CD4-positive, alpha-beta memory T cell (primary cell): Measurements from ENCODE around the gene C1orf21. TPM values are rescaled to one million over a fixed set of nuclear protein-coding genes. Genes with fewer than 3 reads are reported as not detected.

Source experiments
- CTCF ChIA-PET: fragments of 350-600 bp; sonication (Branson Sonifier 250); formaldehyde crosslinking; loops from one replicate; lab custom pipeline; 2021; ENCODE audit warnings: inconsistent platforms; ENCODE audit not compliant: partially characterized antibody; lab: Charles Lee
- POLR2A ChIA-PET: fragments of 350-600 bp; sonication (Branson Sonifier 250); formaldehyde crosslinking; loops from one replicate; lab custom pipeline; 2021; ENCODE audit not compliant: partially characterized antibody; lab: Charles Lee
- DNase-seq, 5 donors: peaks; one replicate each; pipeline versions ENCODE4 v3.0.0 to v3.0.0-alpha.2; 2020 to 2022; ENCODE audit warnings: mixed read lengths in 1 of 5
- H3K27ac ChIP-seq: one replicate; pipeline ENCODE4 v1.7.0; 2013; ENCODE audit warnings: low read depth, low read length
- H3K27me3 ChIP-seq: 2 replicates; pipeline ENCODE4 v1.7.0; 2013; ENCODE audit warnings: mild to moderate bottlenecking, low read length, moderate library complexity; ENCODE audit not compliant: insufficient read depth
- H3K36me3 ChIP-seq: 2 replicates; pipeline ENCODE4 v1.7.0; 2013; ENCODE audit warnings: mild to moderate bottlenecking, low read length, moderate library complexity; ENCODE audit not compliant: insufficient read depth
- H3K4me1 ChIP-seq: 2 replicates; pipeline ENCODE4 v1.7.0; 2013; ENCODE audit warnings: mild to moderate bottlenecking, low read length, moderate library complexity; ENCODE audit not compliant: insufficient read depth
- H3K4me3 ChIP-seq, 2 donors: one replicate each; pipeline ENCODE4 v1.7.0; 2013; ENCODE audit warnings: low read length in 2 of 2, mild to moderate bottlenecking in 1 of 2
- H3K9me3 ChIP-seq, 2 donors: one replicate each; pipeline ENCODE4 v1.7.0; 2013; ENCODE audit warnings: low read length in 2 of 2, control low read depth in 1 of 2; ENCODE audit not compliant: control insufficient read depth in 1 of 2
- H3K27ac Mint-ChIP-seq, 7 donors: one replicate each; pipeline ENCODE4 v1.8.0; 2020 to 2021; ENCODE audit warnings: mixed read lengths in 7 of 7, mild to moderate bottlenecking in 6 of 7, inconsistent platforms in 3 of 7, moderate library complexity in 3 of 7
- H3K27me3 Mint-ChIP-seq, 2 donors: one replicate each; pipeline ENCODE4 v1.8.0; 2020 to 2021; ENCODE audit warnings: mixed read lengths in 2 of 2
- H3K36me3 Mint-ChIP-seq, 2 donors: one replicate each; pipeline ENCODE4 v1.8.0; 2020 to 2021; ENCODE audit warnings: mixed read lengths in 2 of 2, inconsistent platforms in 1 of 2, mild to moderate bottlenecking in 1 of 2
- H3K4me1 Mint-ChIP-seq, 4 donors: one replicate each; pipeline ENCODE4 v1.8.0; 2020 to 2021; ENCODE audit warnings: mixed read lengths in 4 of 4, mild to moderate bottlenecking in 1 of 4
- H3K4me3 Mint-ChIP-seq, 8 donors: one replicate each; pipeline ENCODE4 v1.8.0; 2020 to 2021; ENCODE audit warnings: mixed read lengths in 8 of 8, mild to moderate bottlenecking in 7 of 8, moderate library complexity in 6 of 8, inconsistent platforms in 3 of 8
- H3K9me3 Mint-ChIP-seq, 8 donors: one replicate each; pipeline ENCODE4 v1.8.0; 2020 to 2021; ENCODE audit warnings: mixed read lengths in 8 of 8, mild to moderate bottlenecking in 5 of 8, inconsistent platforms in 3 of 8, moderate library complexity in 1 of 8
- intact Hi-C: fragments of 100-400 bp; cut with micrococcal nuclease; formaldehyde crosslinking; loops from one replicate; pipeline ENCODE4 v1.15.1; 2023
- polyA plus RNA-seq, 2 donors: library from polyadenylated mRNA; unstranded; fragments of 300-500 nt; fragmentation: Illumina TruSeq; gene quantifications; one replicate each; pipeline ENCODE4 v1.2.3, GENCODE V29; 2021
- total RNA-seq, 2 experiments: library from RNA; stranded (reverse); gene quantifications; one replicate each; pipeline ENCODE4 v1.2.3, GENCODE V29; 2021

C1orf21 gene
- total and polyA plus RNA-seq, 4 experiments from 2014 or later = 0.20 to 0.80 (median 0.55) TPM

GRCh38 chr1:184507165-184507564 lies 120.3 kb downstream of the C1orf21 start:
- Histone ChIP-seq H3K9me3 (no peaks in the 10 kb centered on the region), H3K4me1 (no peaks in the 10 kb centered on the region), H3K36me3 (no peaks in the 10 kb centered on the region), H3K4me3 (no peak overlapping the region), H3K27me3 (no peaks in the 10 kb centered on the region), H3K27ac (no peak overlapping the region)
- no peak for DNase-seq
- H3K27ac Mint-ChIP-seq = no peak overlapping the region
- intact Hi-C loops = no loop called here
- H3K4me3 Mint-ChIP-seq = no peak overlapping the region
- ChIA-PET CTCF (no interaction called here), POLR2A (no interaction called here)
- H3K27me3 Mint-ChIP-seq = peaks cover 4 to 5% of the 10 kb centered on the region in 2 donors
- H3K36me3 Mint-ChIP-seq = no peaks in the 10 kb centered on the region
- H3K4me1 Mint-ChIP-seq = no peaks in the 10 kb centered on the region
- no peaks in the 10 kb centered on the region for H3K9me3 Mint-ChIP-seq

GRCh38 chr1:184507604-184508280 lies 120.9 kb downstream of the C1orf21 start:
- no peak overlapping the region for H3K4me3 ChIP-seq
- Mint-ChIP-seq H3K27ac (no peak overlapping the region), H3K36me3 (no peaks in the 10 kb centered on the region), H3K9me3 (no peaks in the 10 kb centered on the region), H3K4me3 (no peak overlapping the region), H3K27me3 (peaks cover 4 to 5% of the 10 kb centered on the region in 2 donors), H3K4me1 (no peaks in the 10 kb centered on the region)
- no peaks in the 10 kb centered on the region for H3K27me3 ChIP-seq
- ChIA-PET CTCF (no interaction called here), POLR2A (no interaction called here)
- no peaks in the 10 kb centered on the region for H3K4me1 ChIP-seq
- H3K27ac ChIP-seq = no peak overlapping the region
- intact Hi-C loops = no loop called here
- DNase-seq = no peak
- H3K9me3 ChIP-seq = no peaks in the 10 kb centered on the region
- H3K36me3 ChIP-seq = no peaks in the 10 kb centered on the region

GRCh38 chr1:184509105-184509504 lies 122.3 kb downstream of the C1orf21 start:
- POLR2A ChIA-PET = no interaction called here
- no peaks in the 10 kb centered on the region for H3K36me3 ChIP-seq

GRCh38 chr1:184510110-184510509 lies 123.3 kb downstream of the C1orf21 start:
- Histone ChIP-seq H3K27me3 (no peaks in the 10 kb centered on the region), H3K27ac (no peak overlapping the region), H3K36me3 (no peaks in the 10 kb centered on the region), H3K4me3 (no peak overlapping the region), H3K9me3 (no peaks in the 10 kb centered on the region), H3K4me1 (no peaks in the 10 kb centered on the region)
- Mint-ChIP-seq H3K4me3 (no peak overlapping the region), H3K36me3 (no peaks in the 10 kb centered on the region), H3K27me3 (peaks cover 0 to 2% of the 10 kb centered on the region in 2 donors), H3K27ac (no peak overlapping the region), H3K4me1 (no peaks in the 10 kb centered on the region), H3K9me3 (no peaks in the 10 kb centered on the region)
- no peak for DNase-seq
- ChIA-PET CTCF (no interaction called here), POLR2A (no interaction called here)
- intact Hi-C loops = no loop called here

More at GRCh38 chr1:184509105-184509504, 122.3 kb downstream of the C1orf21 start:
- H3K4me1 ChIP-seq = no peaks in the 10 kb centered on the region
- H3K9me3 ChIP-seq = no peaks in the 10 kb centered on the region
- intact Hi-C loops = no loop called here
- Mint-ChIP-seq H3K27me3 (peaks cover 4 to 5% of the 10 kb centered on the region in 2 donors), H3K4me1 (no peaks in the 10 kb centered on the region), H3K36me3 (no peaks in the 10 kb centered on the region), H3K4me3 (no peak overlapping the region), H3K9me3 (no peaks in the 10 kb centered on the region), H3K27ac (no peak overlapping the region)
- H3K27ac ChIP-seq = no peak overlapping the region
- CTCF ChIA-PET = no interaction called here
- no peak for DNase-seq
- H3K27me3 ChIP-seq = no peaks in the 10 kb centered on the region
- no peak overlapping the region for H3K4me3 ChIP-seq

- Histone ChIP-seq H3K27ac (no peak overlapping the region), H3K9me3 (no peaks in the 10 kb centered on the region), H3K27me3 (no peaks in the 10 kb centered on the region), H3K4me1 (no peaks in the 10 kb centered on the region), H3K4me3 (no peak overlapping the region), H3K36me3 (no peaks in the 10 kb centered on the region)
- Mint-ChIP-seq H3K27me3 (peaks cover 2 to 4% of the 10 kb centered on the region in 2 donors), H3K27ac (no peak overlapping the region), H3K9me3 (no peaks in the 10 kb centered on the region), H3K4me3 (no peak overlapping the region), H3K4me1 (no peaks in the 10 kb centered on the region), H3K36me3 (no peaks in the 10 kb centered on the region)
- ChIA-PET POLR2A (no interaction called here), CTCF (no interaction called here)
- intact Hi-C loops = no loop called here
- no peak for DNase-seq
Observed at GRCh38 chr1:184512724-184513123, 125.9 kb downstream of the C1orf21 start.

- Histone ChIP-seq H3K4me3 (no peak overlapping the region), H3K4me1 (no peaks in the 10 kb centered on the region), H3K36me3 (no peaks in the 10 kb centered on the region), H3K9me3 (no peaks in the 10 kb centered on the region), H3K27ac (no peak overlapping the region), H3K27me3 (no peaks in the 10 kb centered on the region)
- Mint-ChIP-seq H3K27ac (no peak overlapping the region), H3K27me3 (peaks cover 2 to 4% of the 10 kb centered on the region in 2 donors), H3K4me1 (no peaks in the 10 kb centered on the region), H3K9me3 (no peaks in the 10 kb centered on the region), H3K4me3 (no peak overlapping the region), H3K36me3 (no peaks in the 10 kb centered on the region)
- intact Hi-C loops = no loop called here
- ChIA-PET CTCF (interaction anchor here (1.0 kb wide), 1 partner anchor 10 kb away, joined by 3 read pairs; no protein-coding TSS in a partner anchor), POLR2A (no interaction called here)
- no peak for DNase-seq
Observed at GRCh38 chr1:184513421-184513820, 126.6 kb downstream of the C1orf21 start.

- Histone ChIP-seq H3K36me3 (no peaks in the 10 kb centered on the region), H3K4me1 (no peaks in the 10 kb centered on the region), H3K4me3 (no peak overlapping the region), H3K9me3 (no peaks in the 10 kb centered on the region), H3K27me3 (no peaks in the 10 kb centered on the region), H3K27ac (no peak overlapping the region)
- POLR2A ChIA-PET = no interaction called here
- no peak for DNase-seq
- Mint-ChIP-seq H3K4me3 (no peak overlapping the region), H3K36me3 (no peaks in the 10 kb centered on the region), H3K27me3 (peaks cover 2 to 4% of the 10 kb centered on the region in 2 donors), H3K27ac (no peak overlapping the region), H3K4me1 (no peaks in the 10 kb centered on the region), H3K9me3 (no peaks in the 10 kb centered on the region)
- intact Hi-C loops = no loop called here
- CTCF ChIA-PET = interaction anchor here (1.0 kb wide), 1 partner anchor 11 kb away, joined by 3 read pairs; no protein-coding TSS in a partner anchor
Observed at GRCh38 chr1:184513966-184514365, 127.1 kb downstream of the C1orf21 start.
